PC-3 (cell line): ENCODE data around the gene SEC31B. TPM values are rescaled to one million over a fixed set of nuclear protein-coding genes. Genes with fewer than 3 reads are reported as not detected.

ENCODE experiments used
- ATAC-seq: fragments of 200-7000 bp; cut with Tn5 transposase; 2 replicates; pipeline ENCODE4 v1.9.1; 2020; ENCODE audit warnings: mild to moderate bottlenecking, moderate library complexity
- BruUV-seq: library from RNA; stranded (reverse); fragments of 400-500 nt; replicated peaks from 2 replicates; lab custom pipeline; 2021; lab: Mats Ljungman, UMichigan
- CTCF ChIA-PET: fragments of 300-600 bp; sonication (Branson Sonifier 250); formaldehyde crosslinking; loops from one replicate; lab custom pipeline; 2022; ENCODE audit warnings: antibody characterized with exemption; lab: Charles Lee
- POLR2A ChIA-PET: fragments of 300-600 bp; sonication (Branson Sonifier 250); formaldehyde crosslinking; loops from one replicate; lab custom pipeline; 2022; ENCODE audit warnings: antibody characterized with exemption; ENCODE audit not compliant: unreplicated experiment; lab: Charles Lee
- DNase-seq: peaks from one replicate; pipeline ENCODE4 v3.0.0-alpha.2; 2015
- H2AFZ ChIP-seq: fragments of 300-600 bp; sonication (generic); 2 replicates; pipeline ENCODE4 v1.6.0; 2016; ENCODE audit warnings: antibody characterized with exemption, low read length
- H3F3A ChIP-seq: fragments of 300-600 bp; sonication (generic); one replicate; pipeline ENCODE4 v1.6.0; 2017; ENCODE audit warnings: antibody characterized with exemption, low read length, control low read depth, mild to moderate bottlenecking; ENCODE audit not compliant: unreplicated experiment
- H3K27ac ChIP-seq: fragments of 300-600 bp; sonication (generic); 2 replicates; pipeline ENCODE4 v1.5.1; 2016; ENCODE audit warnings: mild to moderate bottlenecking, low read length
- H3K27me3 ChIP-seq: fragments of 300-600 bp; sonication (generic); 2 replicates; pipeline ENCODE4 v1.6.1; 2016; ENCODE audit warnings: low read length, mixed read lengths
- H3K36me3 ChIP-seq: fragments of 300-600 bp; sonication (generic); 2 replicates; pipeline ENCODE4 v1.6.1; 2016; ENCODE audit warnings: low read depth, mixed run types, low read length, mixed read lengths
- H3K4me1 ChIP-seq: fragments of 300-600 bp; sonication (generic); 2 replicates; pipeline ENCODE4 v1.5.1; 2016; ENCODE audit warnings: low read length; ENCODE audit not compliant: insufficient read depth
- H3K4me2 ChIP-seq: fragments of 300-600 bp; sonication (generic); 2 replicates; pipeline ENCODE4 v1.6.0; 2016; ENCODE audit warnings: low read length
- H3K4me3 ChIP-seq: fragments of 300-600 bp; sonication (generic); 2 replicates; pipeline ENCODE4 v1.5.1; 2016; ENCODE audit warnings: mild to moderate bottlenecking, low read length, mixed read lengths
- H3K79me2 ChIP-seq: fragments of 300-600 bp; sonication (generic); 2 replicates; pipeline ENCODE4 v1.6.1; 2017; ENCODE audit warnings: low read length, mixed read lengths
- H3K9ac ChIP-seq: fragments of 300-600 bp; sonication (generic); 2 replicates; pipeline ENCODE4 v1.6.0; 2016; ENCODE audit warnings: mild to moderate bottlenecking, low read length
- H3K9me2 ChIP-seq: fragments of 300-600 bp; sonication (generic); replicated peaks from 2 replicates; pipeline ENCODE4 v1.6.1; 2016; ENCODE audit warnings: mixed run types, low read length, mixed read lengths
- H3K9me3 ChIP-seq: fragments of 300-600 bp; sonication (generic); 2 replicates; pipeline ENCODE4 v1.6.1; 2016; ENCODE audit warnings: low read length, mixed read lengths
- H4K20me1 ChIP-seq: fragments of 300-600 bp; sonication (generic); 2 replicates; pipeline ENCODE4 v1.6.1; 2016; ENCODE audit warnings: low read length, mixed read lengths
- EZH2 ChIP-seq: fragments of 300-600 bp; sonication (generic); IDR thresholded peaks from one replicate; pipeline ENCODE4 v1.6.1; 2017; ENCODE audit warnings: antibody characterized with exemption, mild to moderate bottlenecking, low read length; ENCODE audit not compliant: unreplicated experiment
- EZH2phosphoT487 ChIP-seq: fragments of 300-600 bp; sonication (generic); IDR thresholded peaks from 2 replicates; pipeline ENCODE4 v1.6.1; 2018; ENCODE audit warnings: mild to moderate bottlenecking, antibody characterized with exemption, low read length, borderline replicate concordance
- intact Hi-C: fragments of 100-400 bp; cut with micrococcal nuclease; formaldehyde crosslinking; loops from 2 replicates; pipeline ENCODE4 v1.9.0; 2023
- total RNA-seq: library from RNA; depleted of rRNA; stranded (reverse); fragments of >200 nt; gene quantifications from 2 replicates; pipeline ENCODE4 v1.2.3, GENCODE V29; 2014
- TF ChIP-seq, protein P1 (sequence below): fragments of 300-600 bp; sonication (generic); conservative IDR thresholded peaks from 2 replicates; pipeline ENCODE4 v1.5.1; 2017; ENCODE audit warnings: antibody characterized with exemption, low read depth, mild to moderate bottlenecking, low read length

The SEC31B gene
- total RNA-seq, 1 experiment from 2014 or later, result 1.6 TPM

DNA sequence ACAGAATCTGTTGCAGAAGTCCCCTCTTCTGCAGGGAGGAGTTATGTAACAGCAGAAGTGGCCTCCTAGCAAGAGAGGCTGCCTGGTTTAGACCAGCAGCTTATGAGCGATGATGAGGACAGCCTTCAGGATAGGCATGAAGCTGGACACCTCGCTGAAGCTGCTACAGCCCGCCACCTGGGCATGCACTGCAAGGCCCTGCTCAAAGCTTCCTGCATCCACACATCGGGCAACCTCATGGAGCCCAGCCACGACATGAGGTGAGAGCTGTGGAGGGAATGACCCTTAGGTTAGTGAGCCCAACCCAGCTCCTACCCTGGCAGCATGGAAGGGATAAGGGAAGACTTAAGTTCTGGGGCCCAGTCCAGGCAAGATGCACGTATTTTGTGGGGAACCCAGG lies 32.1 kb downstream of the SEC31B start:
- H3K9me3 ChIP-seq, result no peaks in the 10 kb centered on the region
- TF ChIP-seq, protein P1, sequence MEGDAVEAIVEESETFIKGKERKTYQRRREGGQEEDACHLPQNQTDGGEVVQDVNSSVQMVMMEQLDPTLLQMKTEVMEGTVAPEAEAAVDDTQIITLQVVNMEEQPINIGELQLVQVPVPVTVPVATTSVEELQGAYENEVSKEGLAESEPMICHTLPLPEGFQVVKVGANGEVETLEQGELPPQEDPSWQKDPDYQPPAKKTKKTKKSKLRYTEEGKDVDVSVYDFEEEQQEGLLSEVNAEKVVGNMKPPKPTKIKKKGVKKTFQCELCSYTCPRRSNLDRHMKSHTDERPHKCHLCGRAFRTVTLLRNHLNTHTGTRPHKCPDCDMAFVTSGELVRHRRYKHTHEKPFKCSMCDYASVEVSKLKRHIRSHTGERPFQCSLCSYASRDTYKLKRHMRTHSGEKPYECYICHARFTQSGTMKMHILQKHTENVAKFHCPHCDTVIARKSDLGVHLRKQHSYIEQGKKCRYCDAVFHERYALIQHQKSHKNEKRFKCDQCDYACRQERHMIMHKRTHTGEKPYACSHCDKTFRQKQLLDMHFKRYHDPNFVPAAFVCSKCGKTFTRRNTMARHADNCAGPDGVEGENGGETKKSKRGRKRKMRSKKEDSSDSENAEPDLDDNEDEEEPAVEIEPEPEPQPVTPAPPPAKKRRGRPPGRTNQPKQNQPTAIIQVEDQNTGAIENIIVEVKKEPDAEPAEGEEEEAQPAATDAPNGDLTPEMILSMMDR, result no peak
- no peak for TF ChIP-seq EZH2
- no peak for TF ChIP-seq EZH2phosphoT487

DNA sequence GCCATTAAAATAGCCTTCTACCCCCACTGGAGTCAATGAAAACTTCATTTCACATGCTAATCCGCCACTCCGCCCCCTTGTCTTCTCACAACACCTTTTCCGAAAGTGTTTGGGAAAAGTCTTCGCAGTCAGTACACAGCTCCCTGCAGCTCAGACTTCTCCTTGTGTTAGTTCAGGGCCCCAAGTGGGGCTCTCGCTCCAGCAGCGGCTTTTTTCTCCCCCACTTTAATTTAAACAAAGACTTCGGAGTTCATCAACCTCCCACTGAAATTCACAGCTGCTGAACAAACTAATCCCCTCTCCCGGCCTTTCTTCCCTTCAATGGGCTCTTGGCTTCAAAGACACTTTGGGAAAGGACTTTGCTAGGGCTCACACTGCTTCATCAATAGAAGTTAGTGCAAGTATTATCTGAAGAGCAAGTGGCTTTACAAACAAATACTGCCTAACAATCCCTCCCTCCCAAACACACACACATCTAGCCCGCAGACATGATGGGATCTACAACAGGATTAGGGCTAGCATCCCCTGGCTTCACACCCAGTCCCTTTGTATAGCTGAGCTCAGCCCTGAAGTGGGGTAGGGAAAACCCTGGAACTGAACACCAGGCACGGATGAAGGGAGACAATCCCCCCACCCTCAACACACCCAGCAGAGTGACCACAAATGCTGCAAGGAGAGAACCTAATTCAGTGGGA lies 33.7 kb downstream of the SEC31B start:
- no peak for ATAC-seq
- POLR2A ChIA-PET, result no interaction called here
- H3K27ac ChIP-seq, result no peak overlapping the region

More for the DNA sequence above, 32.1 kb downstream of the SEC31B start:
- CTCF ChIA-PET, result no interaction called here
- intact Hi-C loops, result no loop called here
- Histone ChIP-seq H3K79me2 (no peaks in the 10 kb centered on the region), H3K4me3 (no peak overlapping the region), H3K27ac (no peak overlapping the region), H3K36me3 (no peaks in the 10 kb centered on the region), H3K27me3 (no peaks in the 10 kb centered on the region), H3F3A (no peaks in the 10 kb centered on the region), H4K20me1 (no peaks in the 10 kb centered on the region), H3K4me2 (no peak overlapping the region), H3K9me2 (no peaks in the 10 kb centered on the region), H3K9ac (no peak overlapping the region), H2AFZ (no peak overlapping the region), H3K4me1 (no peaks in the 10 kb centered on the region)
- DNase-seq, result no peak
- ATAC-seq, result no peak
- no TSS peak for BruUV-seq
- POLR2A ChIA-PET, result no interaction called here

DNA sequence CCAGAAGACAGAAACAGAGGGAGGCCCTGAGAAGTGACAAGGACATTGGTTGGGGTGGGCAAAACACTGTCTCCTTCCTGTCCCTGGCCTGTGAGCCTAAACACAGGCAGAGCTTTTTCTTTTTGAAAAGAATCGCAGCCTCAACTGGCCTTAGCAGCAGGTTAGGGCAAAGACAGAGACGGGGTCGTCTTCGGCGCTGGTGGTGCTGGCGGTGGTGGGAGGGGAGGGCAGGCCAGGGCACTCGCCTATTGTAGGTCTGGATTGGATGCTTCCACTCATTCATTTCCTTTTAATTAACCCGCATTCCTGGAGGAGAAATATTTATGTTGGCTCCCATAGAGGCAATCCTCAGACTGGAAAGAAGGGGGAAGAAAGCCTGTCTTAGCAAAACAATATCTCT lies 34.3 kb downstream of the SEC31B start:
- Histone ChIP-seq H3K4me1 (no peaks in the 10 kb centered on the region), H3K4me2 (no peak overlapping the region), H3K9me3 (no peaks in the 10 kb centered on the region), H3K4me3 (no peak overlapping the region), H3K9me2 (no peaks in the 10 kb centered on the region), H3K27me3 (no peaks in the 10 kb centered on the region), H3K79me2 (no peaks in the 10 kb centered on the region), H3F3A (no peaks in the 10 kb centered on the region), H2AFZ (no peak overlapping the region), H4K20me1 (no peaks in the 10 kb centered on the region), H3K36me3 (no peaks in the 10 kb centered on the region), H3K27ac (no peak overlapping the region), H3K9ac (no peak overlapping the region)
- TF ChIP-seq, protein P1, result no peak
- TF ChIP-seq EZH2, result no peak
- TF ChIP-seq EZH2phosphoT487, result no peak
- POLR2A ChIA-PET, result no interaction called here
- intact Hi-C loops, result no loop called here
- ATAC-seq (no peak), DNase-seq (no peak)
- CTCF ChIA-PET, result no interaction called here
- no TSS peak for BruUV-seq

More for the DNA sequence above, 33.7 kb downstream of the SEC31B start:
- DNase-seq, result no peak
- Histone ChIP-seq H4K20me1 (no peaks in the 10 kb centered on the region), H3F3A (no peaks in the 10 kb centered on the region), H3K4me2 (no peak overlapping the region), H3K27me3 (no peaks in the 10 kb centered on the region), H3K9ac (no peak overlapping the region), H3K36me3 (no peaks in the 10 kb centered on the region), H2AFZ (no peak overlapping the region), H3K9me2 (no peaks in the 10 kb centered on the region), H3K4me3 (no peak overlapping the region), H3K9me3 (no peaks in the 10 kb centered on the region), H3K4me1 (no peaks in the 10 kb centered on the region), H3K79me2 (no peaks in the 10 kb centered on the region)
- intact Hi-C loops, result no loop called here
- TF ChIP-seq, protein P1, result no peak
- no TSS peak for BruUV-seq
- CTCF ChIA-PET, result no interaction called here
